Spinal cord (tissue), 10 donors: Measurements from ENCODE around the gene DLG2. TPM values are rescaled to one million over a fixed set of nuclear protein-coding genes. Genes with fewer than 3 reads are reported as not detected.

Source experiments
- DNase-seq, 6 donors: peaks; one replicate each; pipeline versions ENCODE4 v3.0.0 to v3.0.0-alpha.2; 2013 to 2015; ENCODE audit warnings: low spot score in 6 of 6, low read depth in 4 of 6
- H3K27ac ChIP-seq: one replicate; pipeline ENCODE4 v1.5.1; 2013; ENCODE audit warnings: low read depth, low read length, control low read depth
- H3K27me3 ChIP-seq: one replicate; pipeline ENCODE4 v1.6.1; 2013; ENCODE audit warnings: low read length; ENCODE audit not compliant: control insufficient read depth, insufficient read depth
- H3K36me3 ChIP-seq: one replicate; pipeline ENCODE4 v1.6.1; 2013; ENCODE audit warnings: low read length; ENCODE audit not compliant: control insufficient read depth, insufficient read depth
- H3K4me1 ChIP-seq: one replicate; pipeline ENCODE4 v1.6.1; 2013; ENCODE audit warnings: low read length; ENCODE audit not compliant: control insufficient read depth, insufficient read depth
- H3K4me3 ChIP-seq: one replicate; pipeline ENCODE4 v1.5.1; 2013; ENCODE audit warnings: low read depth, low read length, control low read depth
- H3K9me3 ChIP-seq: one replicate; pipeline ENCODE4 v1.6.1; 2013; ENCODE audit warnings: low read length; ENCODE audit not compliant: control insufficient read depth, insufficient read depth
- WGBS: methylation state at CpG from one replicate; pipeline ENCODE4 v1.1.5; 2013; ENCODE audit warnings: missing lambda C conversion rate; ENCODE audit not compliant: insufficient coverage; 5-methylcytosine and 5-hydroxymethylcytosine counted together
- polyA plus RNA-seq, 2 donors: library from polyadenylated mRNA; unstranded; fragments of 120-200 nt; gene quantifications; one replicate each; pipeline ENCODE4 v1.2.1, GENCODE V29; 2013; ENCODE audit not compliant: insufficient read length in 2 of 2
- total RNA-seq, 2 donors: library from RNA; depleted of rRNA in 1 of 2; stranded (reverse); fragments of 120-200 nt in 1 of 2; fragments of >200 nt in 1 of 2; gene quantifications; one replicate each; pipeline versions ENCODE4 v1.2.3 to v1.2.4, GENCODE V29; 2013 to 2014
- donor health status: healthy.

The DLG2 gene
- total and polyA plus RNA-seq, 4 donors: 37.7 to 111 (median 49.0) TPM

DNA sequence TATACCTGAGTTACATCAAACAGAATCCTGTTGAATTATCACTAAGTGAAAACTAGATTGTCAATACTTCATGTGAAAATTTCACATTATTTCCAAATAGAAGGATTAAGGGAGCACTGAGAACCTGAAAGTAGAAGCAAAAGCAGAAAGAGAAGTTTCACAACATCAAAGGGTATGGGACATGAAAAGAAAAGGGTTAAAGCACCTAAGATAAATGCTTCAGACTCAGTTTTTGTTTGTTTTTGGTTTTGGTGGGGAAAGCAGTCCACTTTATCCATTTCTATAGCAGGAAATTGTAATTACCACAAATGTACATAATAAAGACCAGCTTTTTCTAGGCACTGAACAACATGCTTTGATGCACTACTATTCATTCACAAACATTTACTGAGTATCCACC lies 1271.2 kb downstream of the DLG2 start:
- DNase-seq: no peak
- H3K27me3 ChIP-seq: no peaks in the 10 kb centered on the region

DNA sequence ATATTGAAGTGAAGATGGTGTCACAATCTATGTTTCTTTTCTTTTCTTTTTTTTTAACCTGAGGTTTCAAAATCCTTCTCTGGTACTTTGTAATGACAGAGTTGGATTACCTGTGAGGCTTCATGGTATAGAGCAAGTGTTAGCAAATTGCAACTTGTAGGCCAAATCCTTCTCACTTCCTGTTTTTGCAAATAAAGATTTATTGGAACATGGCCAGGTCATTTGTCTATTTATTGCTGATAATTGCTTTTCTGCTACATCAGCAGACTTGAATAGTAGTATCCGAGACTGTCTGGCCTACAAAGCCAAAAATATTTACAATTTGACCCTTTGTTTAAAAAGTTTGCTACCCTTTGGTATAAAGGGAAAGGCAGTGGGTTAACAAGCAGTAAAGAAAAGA lies 1281.5 kb downstream of the DLG2 start:
- Histone ChIP-seq H3K27me3 (no peaks in the 10 kb centered on the region), H3K27ac (no peak overlapping the region), H3K4me1 (no peaks in the 10 kb centered on the region), H3K4me3 (no peak overlapping the region), H3K9me3 (no peaks in the 10 kb centered on the region), H3K36me3 (no peaks in the 10 kb centered on the region)
- no CpG with 5 or more reads among the region's 1 CpG for WGBS
- no peak for DNase-seq

More for the DNA sequence above, 1271.2 kb downstream of the DLG2 start:
- no peak overlapping the region for H3K27ac ChIP-seq
- H3K36me3 ChIP-seq: no peaks in the 10 kb centered on the region
- no peak overlapping the region for H3K4me3 ChIP-seq
- H3K4me1 ChIP-seq: no peaks in the 10 kb centered on the region
- H3K9me3 ChIP-seq: no peaks in the 10 kb centered on the region

DNA sequence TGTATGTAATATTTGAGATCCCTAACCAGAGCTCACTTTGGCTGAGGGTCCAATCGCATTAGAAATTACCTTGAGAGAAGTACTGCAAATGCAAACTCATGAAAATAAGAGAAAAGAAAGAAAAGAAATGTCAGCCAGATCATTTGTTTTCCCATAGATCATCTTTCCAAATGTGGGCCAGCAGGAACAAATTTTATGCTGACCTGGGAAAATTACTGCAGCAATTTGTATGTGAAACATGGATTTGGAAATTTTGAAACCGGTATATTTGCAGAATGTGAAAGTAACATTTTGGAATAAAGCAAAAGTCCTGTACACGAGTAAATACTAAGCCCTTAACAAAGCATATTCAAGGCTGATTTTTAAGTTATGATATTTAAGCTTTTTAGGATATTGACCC lies 1282.1 kb downstream of the DLG2 start:
- Histone ChIP-seq H3K36me3 (no peaks in the 10 kb centered on the region), H3K27me3 (no peaks in the 10 kb centered on the region), H3K9me3 (no peaks in the 10 kb centered on the region), H3K4me3 (no peak overlapping the region), H3K4me1 (no peaks in the 10 kb centered on the region), H3K27ac (no peak overlapping the region)
- no CpG with 5 or more reads among the region's 3 CpGs for WGBS
- DNase-seq: no peak

GRCh38 chr11:84339796-84340195 lies 1287.3 kb downstream of the DLG2 start:
- H3K27me3 ChIP-seq: no peaks in the 10 kb centered on the region

GRCh38 chr11:84333221-84333620 lies 1293.9 kb downstream of the DLG2 start:
- no peaks in the 10 kb centered on the region for H3K27me3 ChIP-seq
- H3K4me3 ChIP-seq: no peak overlapping the region
- no peaks in the 10 kb centered on the region for H3K36me3 ChIP-seq
- no peaks in the 10 kb centered on the region for H3K4me1 ChIP-seq
- no peaks in the 10 kb centered on the region for H3K9me3 ChIP-seq
- no peak overlapping the region for H3K27ac ChIP-seq
- WGBS: 45% methylated on average over 2 of the region's 3 CpGs
- peak in 1 of 6 donors; percentile 31 for DNase-seq

More at GRCh38 chr11:84339796-84340195, 1287.3 kb downstream of the DLG2 start:
- WGBS: 80% methylated on average over 1 of the region's 3 CpGs
- no peaks in the 10 kb centered on the region for H3K9me3 ChIP-seq
- no peaks in the 10 kb centered on the region for H3K4me1 ChIP-seq
- no peak for DNase-seq
- H3K36me3 ChIP-seq: no peaks in the 10 kb centered on the region
- no peak overlapping the region for H3K27ac ChIP-seq
- H3K4me3 ChIP-seq: no peak overlapping the region

GRCh38 chr11:84322211-84322610 lies 1304.9 kb downstream of the DLG2 start:
- no peaks in the 10 kb centered on the region for H3K4me1 ChIP-seq
- H3K4me3 ChIP-seq: no peak overlapping the region
- no peaks in the 10 kb centered on the region for H3K9me3 ChIP-seq
- DNase-seq: no peak
- no peak overlapping the region for H3K27ac ChIP-seq
- H3K36me3 ChIP-seq: no peaks in the 10 kb centered on the region
- no peaks in the 10 kb centered on the region for H3K27me3 ChIP-seq

- Histone ChIP-seq H3K27ac (no peak overlapping the region), H3K36me3 (no peaks in the 10 kb centered on the region), H3K9me3 (no peaks in the 10 kb centered on the region), H3K4me1 (peaks cover 5% of the 10 kb centered on the region), H3K27me3 (no peaks in the 10 kb centered on the region), H3K4me3 (no peak overlapping the region)
- no CpG with 5 or more reads among the region's 2 CpGs for WGBS
- DNase-seq: no peak
These were observed 1307.3 kb downstream of the DLG2 start for GRCh38 chr11:84319863-84320262.

DNA sequence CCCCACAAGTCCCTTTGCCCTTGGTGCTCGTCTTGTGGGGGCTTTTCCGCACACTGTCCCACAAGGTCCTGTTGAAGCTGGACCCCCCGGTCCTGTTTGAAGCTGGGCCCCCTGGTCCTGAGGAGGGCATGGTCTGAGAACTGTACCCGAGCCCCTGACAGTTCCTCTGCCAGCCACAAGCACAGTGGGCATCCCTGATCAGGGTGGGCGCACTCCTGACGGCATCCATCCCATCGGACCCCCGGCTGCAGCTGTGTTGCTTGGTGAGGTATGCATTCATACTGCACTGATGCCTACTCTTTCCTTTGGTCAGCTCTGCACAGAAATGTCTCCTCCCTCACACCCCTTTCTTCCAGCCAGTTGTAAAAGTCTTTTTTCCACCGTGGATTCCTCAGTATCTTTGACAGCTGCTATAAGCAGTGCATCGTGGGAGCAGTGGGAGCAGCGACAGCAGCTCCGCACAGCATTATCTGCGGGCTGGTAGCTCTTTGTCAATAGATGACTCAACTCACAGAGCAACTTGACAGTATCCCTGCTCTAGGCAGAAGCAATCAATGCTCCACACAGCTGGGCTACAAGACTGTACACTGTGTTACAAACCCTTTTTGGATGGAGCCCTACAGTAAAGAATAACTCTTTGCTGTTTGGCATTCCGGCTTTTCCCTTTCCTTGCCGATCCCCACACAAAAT lies 1310.1 kb downstream of the DLG2 start:
- no peaks in the 10 kb centered on the region for H3K36me3 ChIP-seq
- H3K9me3 ChIP-seq: no peaks in the 10 kb centered on the region
- no peak overlapping the region for H3K27ac ChIP-seq
- WGBS: 23% methylated on average over 13 of the region's 15 CpGs
- peak in 5 of 6 donors; percentile 31 to 89 (median 46) for DNase-seq
- peak overlapping the region; percentile 6 for H3K4me3 ChIP-seq
- H3K4me1 ChIP-seq: peaks cover 5% of the 10 kb centered on the region
- H3K27me3 ChIP-seq: no peaks in the 10 kb centered on the region

DNA sequence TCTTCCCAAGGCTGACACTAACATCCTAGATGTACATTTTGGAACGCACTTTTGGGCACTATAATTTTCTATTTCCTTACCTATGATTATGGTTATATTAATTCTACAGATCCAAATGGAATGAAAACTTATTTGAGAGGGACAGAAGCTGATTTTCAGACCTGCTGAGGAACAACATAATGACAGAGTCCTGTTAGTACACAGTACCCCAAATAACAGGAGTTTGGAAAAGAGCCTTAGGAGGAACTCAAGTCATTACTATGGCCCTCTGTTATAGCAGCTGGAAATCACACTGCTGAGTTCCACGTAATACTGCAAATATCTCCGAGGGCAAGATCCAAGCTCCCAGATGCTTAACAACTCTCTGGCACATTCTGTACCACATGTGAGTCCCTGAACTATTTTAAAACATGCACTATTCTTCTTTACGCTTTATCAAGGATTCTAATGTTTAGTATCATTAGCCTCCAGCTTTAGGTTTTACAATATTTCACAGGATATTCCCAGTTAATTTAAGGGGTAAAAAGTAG lies 1313.2 kb downstream of the DLG2 start:
- H3K4me3 ChIP-seq: no peak overlapping the region
- no peak overlapping the region for H3K27ac ChIP-seq
- H3K27me3 ChIP-seq: no peaks in the 10 kb centered on the region
- no peaks in the 10 kb centered on the region for H3K36me3 ChIP-seq
- no peaks in the 10 kb centered on the region for H3K9me3 ChIP-seq
- peaks cover 5% of the 10 kb centered on the region for H3K4me1 ChIP-seq
- 41% methylated on average over 2 of the region's 4 CpGs for WGBS
- peak in 2 of 6 donors; percentile 7 to 69 for DNase-seq

DNA sequence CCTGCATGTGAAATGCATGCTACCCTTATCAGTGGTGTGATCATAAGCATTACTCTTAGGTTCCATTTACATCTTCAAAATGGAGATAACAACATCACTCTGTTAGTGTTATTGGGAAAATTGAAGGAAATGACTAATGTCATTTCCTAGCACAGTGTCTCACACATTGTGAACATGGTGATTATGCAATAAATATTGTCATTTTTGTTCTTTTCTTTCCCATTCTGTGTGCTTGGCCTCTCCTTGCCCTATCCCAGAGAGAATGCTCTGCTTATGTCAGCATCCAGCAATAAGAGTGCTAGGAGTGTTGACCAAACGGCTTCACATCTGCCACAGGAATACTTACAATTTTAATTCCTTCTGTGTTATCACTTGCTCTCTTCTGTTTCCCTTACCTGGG lies 1316.9 kb downstream of the DLG2 start:
- no peaks in the 10 kb centered on the region for H3K4me1 ChIP-seq
- WGBS: no CpG with 5 or more reads among the region's 1 CpG
- DNase-seq: no peak
- no peak overlapping the region for H3K4me3 ChIP-seq
- no peak overlapping the region for H3K27ac ChIP-seq
- no peaks in the 10 kb centered on the region for H3K27me3 ChIP-seq
- H3K36me3 ChIP-seq: peaks cover 5% of the 10 kb centered on the region
- H3K9me3 ChIP-seq: no peaks in the 10 kb centered on the region
